HG03565 (cell line): ENCODE results near the gene FAM240A.
"Not testable (repeated sequence)": the region's sequence is repeated elsewhere in the genome, so short reads cannot be mapped to it uniquely, and the experiment has no call there.

Experiments
- ATAC-seq: cut with Tn5 transposase; IDR thresholded peaks from one replicate; pipeline ENCODE4 v1.9.1; 2021; ENCODE audit warnings: mild to moderate bottlenecking, moderate library complexity; ENCODE audit not compliant: unreplicated experiment

FAM240A gene

GRCh38 chr3:46612324-46612723 lies at the start of gene FAM240A:
TSS of gene FAM240A (plus strand) at chr3:46612525. CDS start at chr3:46612684, 159 bp downstream.
- ATAC-seq: no peak

GRCh38 chr3:46564190-46565021 lies 47.9 kb upstream of the FAM240A start:
- ATAC-seq: no peak

GRCh38 chr3:46565077-46565476 lies 47.2 kb upstream of the FAM240A start:
- ATAC-seq: no peak

GRCh38 chr3:46565607-46566039 lies 46.7 kb upstream of the FAM240A start:
- ATAC-seq: no peak

GRCh38 chr3:46566040-46566641 lies 46.2 kb upstream of the FAM240A start, which contains the start of gene LRRC2:
TSS of gene LRRC2 (minus strand) at chr3:46566302. CDS start at chr3:46551591, 14,711 bp downstream.
- ATAC-seq: no peak

GRCh38 chr3:46571684-46572083 lies 40.6 kb upstream of the FAM240A start:
- ATAC-seq: no peak

GRCh38 chr3:46573701-46574100 lies 38.6 kb upstream of the FAM240A start:
- no peak for ATAC-seq

- ATAC-seq: no peak
Observed at GRCh38 chr3:46574243-46574646, 38.1 kb upstream of the FAM240A start.

- ATAC-seq: no peak
Observed at GRCh38 chr3:46574881-46575576, 37.3 kb upstream of the FAM240A start.

- no peak for ATAC-seq
Observed at GRCh38 chr3:46575577-46576222, 36.6 kb upstream of the FAM240A start.

- no peak for ATAC-seq
Observed at GRCh38 chr3:46576386-46576785, 35.9 kb upstream of the FAM240A start.

- no peak for ATAC-seq
Observed at GRCh38 chr3:46576879-46577278, 35.4 kb upstream of the FAM240A start.

- not testable (repeated sequence) for ATAC-seq
Observed at GRCh38 chr3:46577580-46578249, 34.6 kb upstream of the FAM240A start.

- no peak for ATAC-seq
Observed at GRCh38 chr3:46578973-46579755, 33.2 kb upstream of the FAM240A start.

- no peak for ATAC-seq
Observed at GRCh38 chr3:46579756-46580286, 32.5 kb upstream of the FAM240A start.

GRCh38 chr3:46580675-46581074 lies 31.6 kb upstream of the FAM240A start:
- ATAC-seq: no peak

- no peak for ATAC-seq
Observed at GRCh38 chr3:46584598-46585467, 27.5 kb upstream of the FAM240A start.
